H9 (cell line): Measurements from ENCODE around the gene CRAMP1. TPM values are rescaled to one million over a fixed set of nuclear protein-coding genes. Genes with fewer than 3 reads are reported as not detected.
A peak's percentile ranks its signal among the peaks of the same experiment; 100 is the strongest.

Experiments
- DNase-seq: peaks from one replicate; pipeline ENCODE4 v3.0.0-alpha.2; 2017
- H2AFZ ChIP-seq: one replicate; pipeline ENCODE4 v1.6.1; 2013; ENCODE audit warnings: mild to moderate bottlenecking, low read length, control low read depth, moderate library complexity
- H2AK5ac ChIP-seq: 2 replicates; pipeline ENCODE4 v1.6.1; 2013; ENCODE audit warnings: low read length, control low read depth, mixed read lengths; ENCODE audit not compliant: insufficient read length
- H2BK120ac ChIP-seq: one replicate; pipeline ENCODE4 v1.6.1; 2013; ENCODE audit warnings: low read depth, mild to moderate bottlenecking, low read length, control low read depth, inconsistent platforms; ENCODE audit not compliant: poor library complexity, severe bottlenecking
- H2BK12ac ChIP-seq: 2 replicates; pipeline ENCODE4 v1.6.1; 2013; ENCODE audit warnings: low read length, control low read depth, mixed read lengths, low read depth; ENCODE audit not compliant: insufficient read length
- H2BK15ac ChIP-seq: 2 replicates; pipeline ENCODE4 v1.6.1; 2013; ENCODE audit warnings: low read depth, low read length, control low read depth
- H2BK20ac ChIP-seq: one replicate; pipeline ENCODE4 v1.6.1; 2013; ENCODE audit warnings: low read depth, mild to moderate bottlenecking, low read length, control low read depth, inconsistent platforms; ENCODE audit not compliant: poor library complexity, severe bottlenecking
- H2BK5ac ChIP-seq: 2 replicates; pipeline ENCODE4 v1.6.1; 2013; ENCODE audit warnings: low read length, control low read depth, mixed read lengths; ENCODE audit not compliant: insufficient read length
- H3K14ac ChIP-seq: 2 replicates; pipeline ENCODE4 v1.6.1; 2013; ENCODE audit warnings: low read length, control low read depth; ENCODE audit not compliant: insufficient read depth
- H3K18ac ChIP-seq: 2 replicates; pipeline ENCODE4 v1.6.1; 2013; ENCODE audit warnings: low read depth, mild to moderate bottlenecking, mixed read lengths, low read length, control low read depth; ENCODE audit not compliant: insufficient read length
- H3K23ac ChIP-seq: 2 replicates; pipeline ENCODE4 v1.6.1; 2013; ENCODE audit warnings: low read length, control low read depth, mixed read lengths, low read depth; ENCODE audit not compliant: insufficient read length
- H3K23me2 ChIP-seq: 2 replicates; pipeline ENCODE4 v1.6.1; 2013; ENCODE audit warnings: low read depth, mild to moderate bottlenecking, mixed read lengths, low read length, control low read depth; ENCODE audit not compliant: insufficient read length, poor library complexity, severe bottlenecking
- H3K27ac ChIP-seq: 2 replicates; pipeline ENCODE4 v1.5.1; 2013; ENCODE audit warnings: low read length, control low read depth, mixed read lengths, low read depth; ENCODE audit not compliant: insufficient read length
- H3K27me3 ChIP-seq: 2 replicates; pipeline ENCODE4 v1.6.1; 2013; ENCODE audit warnings: low read length, control low read depth, inconsistent platforms; ENCODE audit not compliant: insufficient read depth
- H3K4ac ChIP-seq: 2 replicates; pipeline ENCODE4 v1.6.1; 2013; ENCODE audit warnings: low read depth, mild to moderate bottlenecking, control low read depth, inconsistent platforms, low read length, moderate library complexity
- H3K4me1 ChIP-seq: 2 replicates; pipeline ENCODE4 v1.6.1; 2013; ENCODE audit warnings: low read length, control low read depth, inconsistent platforms; ENCODE audit not compliant: insufficient read depth
- H3K4me2 ChIP-seq: 2 replicates; pipeline ENCODE4 v1.6.1; 2013; ENCODE audit warnings: low read length, control low read depth, mixed read lengths; ENCODE audit not compliant: insufficient read length, insufficient read depth
- H3K56ac ChIP-seq: 2 replicates; pipeline ENCODE4 v1.6.1; 2013; ENCODE audit warnings: low read depth, mild to moderate bottlenecking, mixed read lengths, low read length, control low read depth; ENCODE audit not compliant: insufficient read length
- H3K79me1 ChIP-seq: 2 replicates; pipeline ENCODE4 v1.6.1; 2013; ENCODE audit warnings: low read depth, mild to moderate bottlenecking, moderate library complexity, low read length, control low read depth, inconsistent platforms; ENCODE audit not compliant: insufficient read depth, poor library complexity, severe bottlenecking
- H3K79me2 ChIP-seq: 2 replicates; pipeline ENCODE4 v1.6.1; 2013; ENCODE audit warnings: low read length, control low read depth, inconsistent platforms; ENCODE audit not compliant: insufficient read depth
- H3K9ac ChIP-seq: 2 replicates; pipeline ENCODE4 v1.6.1; 2013; ENCODE audit warnings: low read length, control low read depth, mixed read lengths; ENCODE audit not compliant: insufficient read length; ENCODE audit errors: extremely low read depth
- H3K9me3 ChIP-seq: one replicate; pipeline ENCODE4 v1.6.1; 2013; ENCODE audit warnings: low read depth, low read length, inconsistent platforms; ENCODE audit not compliant: control insufficient read depth
- H3T11ph ChIP-seq: one replicate; pipeline ENCODE4 v1.6.1; 2013; ENCODE audit warnings: mild to moderate bottlenecking, low read length, control low read depth, inconsistent platforms
- H4K20me1 ChIP-seq: one replicate; pipeline ENCODE4 v1.6.1; 2013; ENCODE audit not compliant: control insufficient read depth, insufficient read length, insufficient read depth
- H4K5ac ChIP-seq: 2 replicates; pipeline ENCODE4 v1.6.1; 2013; ENCODE audit warnings: low read depth, mild to moderate bottlenecking, mixed read lengths, low read length, control low read depth; ENCODE audit not compliant: insufficient read length
- H4K8ac ChIP-seq: replicated peaks from 2 replicates; pipeline ENCODE4 v1.6.1; 2013; ENCODE audit warnings: low read length, control low read depth, mixed read lengths, low read depth; ENCODE audit not compliant: insufficient read length
- H4K91ac ChIP-seq: 2 replicates; pipeline ENCODE4 v1.6.1; 2013; ENCODE audit warnings: low read depth, mild to moderate bottlenecking, moderate library complexity, mixed read lengths, low read length, control low read depth; ENCODE audit not compliant: insufficient read length
- H3K27ac Mint-ChIP-seq, 3 experiments: 2 replicates in 2 of 3; 3 replicates in 1 of 3; pipeline ENCODE4 v1.8.0; 2020 to 2021; ENCODE audit warnings: mixed read lengths in 3 of 3, mild to moderate bottlenecking in 1 of 3, moderate library complexity in 1 of 3
- H3K27me3 Mint-ChIP-seq: 2 replicates; pipeline ENCODE4 v1.8.0; 2021; ENCODE audit warnings: low read depth, mild to moderate bottlenecking, moderate library complexity, mixed read lengths
- H3K36me3 Mint-ChIP-seq, 3 experiments: 2 replicates in 2 of 3; 3 replicates in 1 of 3; pipeline ENCODE4 v1.8.0; 2020 to 2021; ENCODE audit warnings: low read depth in 3 of 3, mixed read lengths in 3 of 3; ENCODE audit not compliant: insufficient read depth in 1 of 3
- H3K4me1 Mint-ChIP-seq, 2 experiments: 2 replicates each; pipeline ENCODE4 v1.8.0; 2020; ENCODE audit warnings: mixed read lengths in 2 of 2
- H3K4me3 Mint-ChIP-seq, 2 experiments: 2 replicates in 1 of 2; 3 replicates in 1 of 2; pipeline ENCODE4 v1.8.0; 2020 to 2021; ENCODE audit warnings: mild to moderate bottlenecking in 2 of 2, mixed read lengths in 2 of 2, moderate library complexity in 1 of 2
- H3K9me3 Mint-ChIP-seq, 2 experiments: 2 replicates in 1 of 2; 3 replicates in 1 of 2; pipeline ENCODE4 v1.8.0; 2020; ENCODE audit warnings: mild to moderate bottlenecking in 2 of 2, mixed read lengths in 2 of 2, moderate library complexity in 1 of 2
- CTCF ChIP-seq: fragments of 200-600 bp; sonication (generic); conservative IDR thresholded peaks from 3 replicates; pipeline ENCODE4 v1.8.0; 2021; ENCODE audit warnings: antibody characterized with exemption, mild to moderate bottlenecking
- WGBS: extraction: QIAGEN DNeasy Blood & Tissue Kit; methylation state at CpG from one replicate; pipeline ENCODE4 v1.1.7; 2013; ENCODE audit warnings: missing lambda C conversion rate, low lambda C conversion rate, mixed read lengths; ENCODE audit not compliant: insufficient read length; ENCODE audit errors: extremely low coverage; 5-methylcytosine and 5-hydroxymethylcytosine counted together
- total RNA-seq: library from RNA; stranded (reverse); gene quantifications from 2 replicates; pipeline ENCODE4 v1.2.1, GENCODE V29; 2021

The CRAMP1 gene
- total RNA-seq, 1 experiment from 2014 or later, result 46.2 TPM

GRCh38 chr16:1583180-1583579, 29.0 kb upstream of the CRAMP1 start:
- TF ChIP-seq CTCF, result peak; percentile 26; the same call in 1 of the 3 replicates
- H3K27ac Mint-ChIP-seq, result no peak overlapping the region
- H3K56ac ChIP-seq, result no peak overlapping the region
- no peak overlapping the region for H3K23ac ChIP-seq
- no peak overlapping the region for H2BK5ac ChIP-seq
- H3K4ac ChIP-seq, result no peak overlapping the region
- H3K9ac ChIP-seq, result no peak overlapping the region
- no peaks in the 10 kb centered on the region for H3K79me2 ChIP-seq
- peaks cover 24 to 66% (median 56%) of the 10 kb centered on the region in 3 experiments for H3K36me3 Mint-ChIP-seq
- DNase-seq, result no peak
- H3K18ac ChIP-seq, result no peak overlapping the region
- H3T11ph ChIP-seq, result no peak overlapping the region
- H2BK20ac ChIP-seq, result no peak overlapping the region
- WGBS, result no CpG with 5 or more reads among the region's 15 CpGs
- no peak overlapping the region for H2AFZ ChIP-seq
- H3K27ac ChIP-seq, result no peak overlapping the region
- no peaks in the 10 kb centered on the region for H3K4me1 ChIP-seq
- H3K4me2 ChIP-seq, result no peak overlapping the region
- H3K9me3 Mint-ChIP-seq, result no peaks in the 10 kb centered on the region
- H2AK5ac ChIP-seq, result no peak overlapping the region
- H4K8ac ChIP-seq, result no peak overlapping the region
- no peaks in the 10 kb centered on the region for H3K4me1 Mint-ChIP-seq
- no peak overlapping the region for H4K91ac ChIP-seq
- no peaks in the 10 kb centered on the region for H3K27me3 Mint-ChIP-seq
- H4K20me1 ChIP-seq, result no peaks in the 10 kb centered on the region
- H3K79me1 ChIP-seq, result no peaks in the 10 kb centered on the region
- H3K9me3 ChIP-seq, result no peaks in the 10 kb centered on the region
- H2BK120ac ChIP-seq, result no peak overlapping the region
- no peak overlapping the region for H2BK15ac ChIP-seq
- no peak overlapping the region for H4K5ac ChIP-seq
- no peaks in the 10 kb centered on the region for H3K27me3 ChIP-seq
- H3K23me2 ChIP-seq, result no peaks in the 10 kb centered on the region
- H3K14ac ChIP-seq, result no peak overlapping the region
- no peak overlapping the region for H3K4me3 Mint-ChIP-seq
- H2BK12ac ChIP-seq, result no peak overlapping the region
